Fibroblast of villous mesenchyme (primary cell): Measurements from ENCODE around the gene TMEM106C. TPM values are rescaled to one million over a fixed set of nuclear protein-coding genes. Genes with fewer than 3 reads are reported as not detected.

Experiments used
- DNase-seq: peaks from one replicate; pipeline ENCODE4 v3.0.0-alpha.2; 2010; ENCODE audit warnings: low read depth
- H3K4me3 ChIP-seq: 2 replicates; pipeline ENCODE4 v1.5.1; 2011; ENCODE audit warnings: low read depth, mild to moderate bottlenecking, low read length
- CTCF ChIP-seq: IDR thresholded peaks from 2 replicates; pipeline ENCODE4 v1.5.1; 2012; ENCODE audit warnings: low read depth, mild to moderate bottlenecking, low read length; ENCODE audit not compliant: insufficient read depth
- total RNA-seq: library from RNA; depleted of rRNA; stranded (reverse); fragments of >200 nt; gene quantifications from 2 replicates; pipeline ENCODE4 v1.2.3, GENCODE V29; 2012

Gene TMEM106C
- total RNA-seq, 1 donor, result 100 TPM

GRCh38 chr12:47988073-47989022 is 25.0 kb downstream of the TMEM106C start:
- H3K4me3 ChIP-seq, result no peak overlapping the region
- TF ChIP-seq CTCF, result no peak
- no peak for DNase-seq

GRCh38 chr12:47989023-47989417 is 25.6 kb downstream of the TMEM106C start:
- DNase-seq, result no peak
- H3K4me3 ChIP-seq, result no peak overlapping the region
- TF ChIP-seq CTCF, result no peak

GRCh38 chr12:47989666-47990065 is 26.3 kb downstream of the TMEM106C start:
- TF ChIP-seq CTCF, result no peak
- H3K4me3 ChIP-seq, result no peak overlapping the region
- DNase-seq, result no peak

GRCh38 chr12:47990351-47991105 is 27.1 kb downstream of the TMEM106C start:
- DNase-seq, result peak; percentile 17
- H3K4me3 ChIP-seq, result no peak overlapping the region
- no peak for TF ChIP-seq CTCF

GRCh38 chr12:47991106-47992061 is 28.0 kb downstream of the TMEM106C start:
- DNase-seq, result no peak
- H3K4me3 ChIP-seq, result no peak overlapping the region
- no peak for TF ChIP-seq CTCF

- no peak for TF ChIP-seq CTCF
- DNase-seq, result no peak
- no peak overlapping the region for H3K4me3 ChIP-seq
These were observed 29.4 kb downstream of the TMEM106C start for GRCh38 chr12:47992776-47993175.
